ENCODE data around the gene ZBP1. TPM values are rescaled to one million over a fixed set of nuclear protein-coding genes. Genes with fewer than 3 reads are reported as not detected.

The ZBP1 gene
- total RNA-seq, 1 experiment from 2014 or later, result not detected

GRCh38 chr20:57564951-57565642 is 55.1 kb downstream of the ZBP1 start:
- no peaks in the 10 kb centered on the region for H4K20me1 ChIP-seq (ENCODE audit: insufficient read depth)
- BruUV-seq (replicated peaks), result no TSS peak
- intact Hi-C loops (cut with micrococcal nuclease), result no loop called here
- RAD21 ChIA-PET (ENCODE audit: low non-redundant PET in 1 of 2, low total read pairs in 2 of 2, uncharacterized antibody in 2 of 2, unreplicated experiment in 2 of 2), result no interaction called here
- no peaks in the 10 kb centered on the region for H3K79me2 ChIP-seq (ENCODE audit: insufficient read depth, low read length)
- peaks cover 2 to 5% of the 10 kb centered on the region in 2 experiments; a peak in 1 of 4 replicates for H3K4me1 ChIP-seq (ENCODE audit: control insufficient read depth in 1 of 2, insufficient read depth in 2 of 2, low read length in 2 of 2)
- no peaks in the 10 kb centered on the region for H3K36me3 ChIP-seq (ENCODE audit: control insufficient read depth in 1 of 2, insufficient read depth in 2 of 2, low read length in 2 of 2)
- H3K4me2 ChIP-seq (ENCODE audit: low read length), result no peak overlapping the region
- H3K9ac ChIP-seq (ENCODE audit: low read length), result no peak overlapping the region
- H3K4me3 ChIP-seq (replicated peaks in 1 of 2; ENCODE audit: low read depth in 1 of 2, low read length in 2 of 2), result no peak overlapping the region
- POLR2A ChIA-PET, result no interaction called here
- no peak for DNase-seq (ENCODE audit: low read depth, low spot score)
- no peak for TF ChIP-seq REST (IDR thresholded peaks at IDR 0.05; ENCODE audit: low read depth)
- no peak for TF ChIP-seq TCF7L2 (IDR thresholded peaks at IDR 0.05; ENCODE audit: borderline replicate concordance, extremely low read depth, insufficient read depth, insufficient read length)
- TF ChIP-seq ATF3 (IDR thresholded peaks at IDR 0.05), result no peak
- no peak for TF ChIP-seq CTCF (IDR thresholded peaks at IDR 0.05 in 2 of 3, conservative IDR thresholded peaks at IDR 0.05 in 1 of 3; ENCODE audit: borderline replicate concordance in 1 of 3, insufficient read depth in 1 of 3, low read depth in 2 of 3, low read length in 2 of 3)
- TF ChIP-seq SIN3A (IDR thresholded peaks at IDR 0.05; ENCODE audit: low read depth), result no peak
- TF ChIP-seq SRF (IDR thresholded peaks at IDR 0.05; ENCODE audit: low read depth), result no peak
- TF ChIP-seq ZBTB33 (IDR thresholded peaks at IDR 0.05; ENCODE audit: extremely low read depth, insufficient replicate concordance, low read length), result no peak
- TF ChIP-seq ELF1 (IDR thresholded peaks at IDR 0.05; ENCODE audit: borderline replicate concordance, low read depth), result no peak
- TF ChIP-seq JUND (IDR thresholded peaks at IDR 0.05), result no peak
- H3K9me3 ChIP-seq (ENCODE audit: control insufficient read depth in 1 of 2, insufficient read depth in 1 of 2, low read depth in 1 of 2, low read length in 2 of 2), result no peaks in the 10 kb centered on the region
- H3K27ac ChIP-seq (ENCODE audit: low read depth, low read length), result no peak overlapping the region
- H3K27me3 ChIP-seq (ENCODE audit: insufficient read depth, low read length), result peaks cover 39% of the 10 kb centered on the region
- CTCF ChIA-PET, result interaction anchor here (1.6 kb wide), 1 partner anchor 56 kb away, joined by 3 read pairs; no protein-coding TSS in a partner anchor
- H3K9me2 ChIP-seq (ENCODE audit: insufficient read depth), result no peaks in the 10 kb centered on the region
- H2AFZ ChIP-seq (ENCODE audit: low read depth, low read length, poor library complexity, severe bottlenecking), result no peak overlapping the region
- ATAC-seq, result no peak

Measured in HCT116 (cell line).